GM21737 (cell line): Measurements from ENCODE around the gene SAMHD1.
A peak's percentile ranks its signal among the peaks of the same experiment; 100 is the strongest.
"Not testable (repeated sequence)": the region's sequence is repeated elsewhere in the genome, so short reads cannot be mapped to it uniquely, and the experiment has no call there.

ENCODE experiments used
- ATAC-seq: cut with Tn5 transposase; IDR thresholded peaks from one replicate; pipeline ENCODE4 v1.9.1; 2021; ENCODE audit warnings: mild to moderate bottlenecking, moderate library complexity; ENCODE audit not compliant: unreplicated experiment

Gene SAMHD1

DNA sequence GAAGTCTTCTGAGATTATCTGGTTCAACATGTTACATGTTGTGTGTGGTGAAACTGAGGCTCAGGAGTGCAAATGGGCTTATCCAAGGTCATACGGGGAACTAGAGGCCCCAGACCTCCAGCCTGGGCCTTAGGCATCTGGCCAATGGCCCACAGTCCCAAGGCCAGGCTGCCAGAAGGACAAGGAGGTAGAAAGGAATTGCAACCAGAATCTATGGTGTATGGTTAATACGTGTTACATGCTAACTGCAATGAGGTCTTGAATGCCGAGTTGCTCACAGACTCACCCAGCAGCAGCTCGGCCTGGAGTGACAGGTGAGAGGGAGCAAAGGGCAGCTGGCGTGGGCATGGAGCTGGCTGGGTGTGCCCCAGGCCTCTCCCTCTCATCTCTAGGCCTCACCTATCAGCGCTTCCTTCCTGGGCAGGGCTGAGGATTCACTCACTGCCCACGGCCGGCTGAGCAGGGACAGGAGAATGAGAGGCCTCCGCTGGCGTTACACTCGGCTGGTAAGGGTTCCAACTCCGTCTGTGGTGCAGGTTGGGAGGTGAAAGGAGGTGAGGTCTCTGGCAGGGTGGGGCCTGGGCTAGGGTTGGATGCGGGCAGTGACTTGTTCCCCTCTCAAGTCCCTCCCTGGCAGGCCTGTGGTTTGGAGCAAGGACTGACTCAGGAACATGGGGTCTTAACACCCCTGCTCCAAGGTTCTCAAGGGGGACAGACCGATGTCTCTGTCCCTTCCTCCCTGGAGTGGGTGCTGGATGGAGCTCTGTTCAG, 75.6 kb downstream of the SAMHD1 start, which contains the start of gene TLDC2:
Gene TLDC2 (plus strand): TSS at position 437 of the 771 bp plus-strand sequence. CDS start 37 bp downstream, at position 474.
- no peak for ATAC-seq

DNA sequence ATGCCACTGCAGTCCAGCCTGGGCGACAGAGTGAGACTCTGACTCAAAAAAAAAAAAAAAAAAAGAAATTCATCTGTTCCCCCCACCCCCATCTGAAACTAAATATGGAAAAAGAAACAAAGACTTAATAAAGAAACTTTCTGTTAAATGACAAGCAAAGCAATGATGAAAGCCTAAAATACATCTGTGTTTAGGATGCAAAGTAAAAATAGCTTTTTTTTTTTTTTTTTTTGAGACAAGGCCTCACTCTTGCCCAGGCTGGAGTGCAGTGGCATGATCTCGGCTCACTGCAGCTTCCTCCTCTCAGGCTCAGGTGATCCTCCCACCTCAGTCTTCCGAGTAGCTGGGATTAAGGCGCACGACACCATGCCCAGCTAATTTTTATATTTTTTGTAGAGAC, 76.4 kb downstream of the SAMHD1 start:
- not testable (repeated sequence) for ATAC-seq

DNA sequence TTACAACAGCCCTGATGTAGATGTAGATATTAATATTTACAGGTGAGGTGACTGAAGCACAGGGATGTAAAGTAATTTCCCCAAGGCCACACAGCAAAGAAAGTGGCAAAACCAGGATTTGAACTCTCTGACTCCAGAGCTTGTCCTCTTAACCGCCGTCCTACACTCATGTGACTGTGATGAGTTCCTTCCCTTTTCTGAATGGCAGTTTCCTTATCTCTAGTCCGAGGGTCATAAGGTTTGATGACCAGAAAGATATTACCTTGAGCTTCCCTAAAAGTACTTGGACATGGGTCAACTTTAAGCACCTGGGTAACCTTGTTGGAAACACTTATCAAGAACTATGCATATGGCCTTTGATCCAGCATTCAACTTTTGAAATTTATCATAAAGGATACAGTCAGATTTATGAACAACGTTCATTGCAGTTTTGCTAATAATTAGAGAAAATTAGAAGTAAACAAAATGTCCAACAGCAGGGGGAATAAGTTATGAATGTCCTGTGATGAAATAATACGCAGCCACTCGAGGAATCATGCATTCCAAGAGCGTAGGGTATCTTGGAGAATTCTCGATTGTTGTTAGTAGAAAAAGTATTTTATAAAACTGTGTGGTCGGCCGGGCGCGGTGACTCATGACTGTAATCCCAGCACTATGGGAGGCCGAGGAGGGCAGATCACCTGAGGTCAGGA, 77.9 kb downstream of the SAMHD1 start:
- ATAC-seq: no peak

DNA sequence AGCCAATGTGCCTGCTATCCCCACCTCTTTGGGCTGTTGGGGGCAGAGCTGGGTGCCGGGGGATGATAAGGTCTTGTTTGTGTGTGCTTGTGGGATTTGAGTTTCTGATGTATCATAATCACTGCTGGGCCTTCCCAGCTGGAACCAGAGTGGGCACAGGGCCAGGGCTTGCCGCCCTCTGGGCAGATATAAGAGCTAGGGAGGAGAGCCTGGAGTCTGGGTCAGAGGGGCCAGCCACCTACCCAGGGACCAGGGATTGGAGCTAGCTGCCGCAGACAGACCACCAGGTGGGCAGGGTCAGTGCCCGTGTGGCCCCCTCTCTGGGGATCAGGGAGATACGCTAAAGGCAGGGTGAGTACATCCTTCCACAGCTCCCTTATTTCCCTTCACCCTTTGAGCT, 78.7 kb downstream of the SAMHD1 start:
- no peak for ATAC-seq

DNA sequence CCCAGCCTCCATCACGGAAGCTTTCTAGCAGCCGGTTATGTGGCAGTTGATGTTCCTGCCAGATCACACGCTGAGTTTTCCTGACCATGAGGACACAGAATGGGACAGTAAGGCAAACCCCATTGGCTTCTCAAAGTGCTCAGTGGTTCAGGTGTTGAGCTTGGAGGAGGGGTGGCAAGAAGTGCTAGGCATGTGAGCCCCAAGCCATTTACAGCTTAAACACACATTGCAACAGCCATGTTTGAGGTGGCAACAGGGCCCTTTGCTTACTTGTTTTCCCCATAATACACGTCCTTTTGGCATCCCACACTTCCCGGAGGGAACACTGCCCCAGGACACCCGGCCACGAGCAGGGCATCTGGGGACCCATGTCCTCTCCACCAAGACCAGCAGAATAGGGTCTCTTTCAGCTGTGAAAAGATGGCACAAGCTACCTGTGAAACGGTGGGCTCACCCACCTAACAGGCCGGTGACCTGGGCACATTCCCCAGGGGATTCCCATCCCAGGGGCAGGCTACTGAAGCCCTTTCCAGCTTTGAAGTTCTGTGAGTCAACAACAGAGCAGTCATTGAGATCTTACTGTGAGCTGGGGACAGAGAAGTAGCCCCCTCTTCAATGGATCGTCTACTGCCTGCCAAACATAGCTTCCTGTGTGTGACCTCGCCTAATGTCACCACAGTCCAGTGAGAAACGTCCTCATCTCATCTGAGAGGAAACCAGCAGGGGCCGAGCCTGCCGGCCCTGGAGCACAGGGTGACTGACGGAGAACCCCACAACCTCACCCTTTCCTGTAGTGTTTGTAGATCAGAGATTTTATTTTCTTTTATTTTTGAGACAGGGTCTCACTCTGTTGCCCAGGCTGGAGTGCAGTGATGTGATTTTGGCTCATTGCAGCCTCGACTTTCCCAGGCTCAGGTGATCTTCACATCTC, 79.6 kb downstream of the SAMHD1 start:
- ATAC-seq: no peak

DNA sequence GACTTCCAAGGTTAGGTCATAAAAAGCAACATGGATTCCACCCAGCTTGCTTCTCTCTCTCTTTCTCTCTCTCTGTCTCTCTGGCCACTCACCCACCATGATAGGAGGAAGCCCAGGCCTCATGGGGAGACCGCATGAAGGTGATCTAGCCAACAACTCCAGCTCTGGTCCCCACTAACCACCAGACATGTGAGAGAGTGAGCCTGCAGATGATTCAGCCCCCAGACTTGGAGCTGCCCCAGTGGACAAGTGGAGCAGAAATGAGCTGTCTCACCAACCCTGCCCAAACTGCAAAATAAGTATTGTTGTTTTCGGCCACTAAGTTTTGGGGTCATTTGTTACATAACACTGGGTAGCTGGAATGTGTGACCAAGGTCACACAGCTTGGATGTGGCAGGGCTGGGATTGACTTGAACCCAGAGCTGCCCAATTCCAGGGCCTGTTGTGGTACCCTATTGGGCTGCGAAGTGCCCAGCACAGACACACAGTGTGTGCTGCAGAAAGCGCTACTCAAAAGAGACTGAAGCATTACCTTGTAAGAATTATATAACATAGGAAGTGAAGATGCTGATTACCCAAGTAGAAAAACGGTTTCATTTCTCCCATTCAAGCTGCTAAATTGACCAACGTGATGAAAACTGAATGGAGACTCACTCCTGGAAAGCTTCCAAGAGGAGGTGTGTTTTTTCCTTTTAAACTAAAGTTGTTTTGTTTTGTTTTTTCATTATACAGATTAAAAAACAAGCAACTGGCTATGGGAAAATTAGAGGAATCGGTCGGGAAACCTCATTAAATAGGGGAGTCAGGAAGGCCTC, 84.6 kb downstream of the SAMHD1 start:
- no peak for ATAC-seq

DNA sequence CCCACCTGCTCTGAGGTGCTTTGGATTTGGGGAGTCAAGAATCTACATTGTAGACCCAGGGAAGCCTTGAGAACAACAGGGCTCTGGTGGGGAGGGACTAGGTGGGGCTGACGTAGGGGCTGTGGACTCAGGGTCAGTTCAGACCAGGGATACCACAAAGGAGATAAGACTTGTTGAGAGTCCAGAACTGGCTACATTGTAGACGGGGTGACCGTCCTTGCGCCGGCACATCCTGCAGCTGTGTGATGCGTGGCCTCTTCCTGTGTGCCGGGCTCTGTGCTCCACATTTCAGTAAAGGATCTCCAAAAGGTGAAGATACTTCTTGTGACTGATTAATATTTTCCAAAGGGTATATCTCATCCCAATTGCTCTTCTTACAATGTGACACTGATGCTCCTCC, 85.3 kb downstream of the SAMHD1 start:
- ATAC-seq: no peak

DNA sequence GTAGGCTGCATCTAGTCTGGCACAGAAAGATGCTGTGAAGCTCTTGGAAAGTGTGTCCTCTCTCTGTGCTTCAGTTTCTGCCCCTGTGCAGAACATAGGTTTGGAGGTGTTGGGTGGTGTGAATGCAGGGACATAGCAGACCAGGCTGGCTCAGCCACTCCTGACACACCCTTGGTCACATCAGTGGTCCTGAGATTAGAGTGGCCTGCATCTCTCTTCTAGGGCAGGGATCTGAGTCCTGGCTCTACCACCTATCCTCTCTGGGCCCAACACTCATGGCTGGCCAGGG, 85.7 kb downstream of the SAMHD1 start:
- no peak for ATAC-seq

DNA sequence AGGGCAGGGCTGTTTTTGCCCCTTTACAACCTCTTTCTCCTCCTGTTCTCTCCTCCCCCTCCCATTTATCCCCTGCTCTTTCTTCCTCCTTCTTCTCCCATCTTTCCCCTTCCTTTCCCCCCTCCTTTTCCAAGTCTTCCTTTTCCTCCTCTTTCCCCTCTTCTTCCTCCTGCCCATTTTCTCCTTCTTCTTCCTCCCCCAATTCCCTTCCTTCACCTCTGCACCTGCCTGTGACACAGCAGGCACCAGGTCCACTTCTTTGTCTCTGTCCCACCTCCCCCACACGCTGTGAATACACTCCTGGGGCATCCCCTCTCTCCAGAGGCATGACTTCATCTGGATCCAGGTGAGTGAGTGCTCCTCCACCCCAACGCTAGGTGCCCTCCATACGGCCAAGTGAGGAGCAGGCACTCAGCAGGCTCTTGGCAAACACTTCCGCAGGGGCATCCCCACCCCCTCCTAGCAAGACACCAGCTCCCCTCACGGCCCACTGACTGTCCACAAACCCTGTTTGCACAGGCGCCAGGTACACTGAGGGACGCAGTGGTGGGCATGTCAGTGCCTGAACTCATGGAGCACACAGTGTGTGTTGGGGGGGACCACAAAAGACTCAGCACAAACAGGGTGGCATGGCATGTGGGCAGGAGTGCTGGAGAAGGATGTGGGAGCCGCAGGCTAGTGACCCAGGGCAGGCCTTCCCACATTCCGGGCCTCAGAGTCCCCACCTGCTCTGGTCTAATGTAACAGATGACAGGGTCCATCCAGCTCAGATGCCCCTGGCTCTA, 86.2 kb downstream of the SAMHD1 start:
- no peak for ATAC-seq

DNA sequence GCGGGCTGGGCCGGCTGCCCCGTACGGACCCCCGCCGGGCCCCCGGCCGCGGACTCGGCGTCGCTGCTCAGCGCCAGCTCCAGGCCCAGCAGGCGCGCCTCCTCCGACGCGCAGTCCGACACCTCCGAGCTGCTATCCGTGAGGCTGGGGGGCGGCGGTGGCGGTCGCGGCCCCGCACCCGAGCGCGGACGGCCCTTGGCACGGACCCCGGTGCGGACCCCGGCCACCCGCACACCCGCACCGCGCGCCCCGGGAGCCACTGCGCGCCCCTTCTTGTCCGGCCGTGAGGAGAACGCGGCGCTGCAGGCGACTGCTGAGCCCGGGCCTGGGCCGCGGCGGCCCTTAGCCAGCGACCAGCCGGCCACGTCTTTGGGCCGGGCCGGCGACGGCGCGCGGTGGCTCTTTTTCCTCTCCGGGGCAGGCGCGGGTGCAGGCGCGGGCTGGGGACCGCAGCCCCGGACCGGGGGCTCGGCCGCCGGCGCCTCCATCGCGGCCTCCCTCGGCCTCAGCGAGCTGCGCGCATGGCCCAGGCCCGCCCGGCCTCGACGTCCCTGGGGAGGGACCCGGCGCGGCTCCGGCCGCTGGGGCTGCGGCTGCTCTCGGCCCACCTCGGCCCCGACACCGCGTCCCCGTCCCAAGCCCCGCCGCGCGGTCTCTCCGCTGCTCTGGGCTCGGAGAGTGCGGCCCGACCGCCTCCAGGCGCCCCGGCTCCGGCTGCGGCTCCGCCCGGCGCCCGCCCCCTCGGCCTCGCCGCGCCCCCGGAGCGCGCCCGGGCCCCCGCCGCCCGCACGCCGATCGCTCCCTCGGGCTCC, 88.4 kb downstream of the SAMHD1 start:
- ATAC-seq: peak; percentile 6

DNA sequence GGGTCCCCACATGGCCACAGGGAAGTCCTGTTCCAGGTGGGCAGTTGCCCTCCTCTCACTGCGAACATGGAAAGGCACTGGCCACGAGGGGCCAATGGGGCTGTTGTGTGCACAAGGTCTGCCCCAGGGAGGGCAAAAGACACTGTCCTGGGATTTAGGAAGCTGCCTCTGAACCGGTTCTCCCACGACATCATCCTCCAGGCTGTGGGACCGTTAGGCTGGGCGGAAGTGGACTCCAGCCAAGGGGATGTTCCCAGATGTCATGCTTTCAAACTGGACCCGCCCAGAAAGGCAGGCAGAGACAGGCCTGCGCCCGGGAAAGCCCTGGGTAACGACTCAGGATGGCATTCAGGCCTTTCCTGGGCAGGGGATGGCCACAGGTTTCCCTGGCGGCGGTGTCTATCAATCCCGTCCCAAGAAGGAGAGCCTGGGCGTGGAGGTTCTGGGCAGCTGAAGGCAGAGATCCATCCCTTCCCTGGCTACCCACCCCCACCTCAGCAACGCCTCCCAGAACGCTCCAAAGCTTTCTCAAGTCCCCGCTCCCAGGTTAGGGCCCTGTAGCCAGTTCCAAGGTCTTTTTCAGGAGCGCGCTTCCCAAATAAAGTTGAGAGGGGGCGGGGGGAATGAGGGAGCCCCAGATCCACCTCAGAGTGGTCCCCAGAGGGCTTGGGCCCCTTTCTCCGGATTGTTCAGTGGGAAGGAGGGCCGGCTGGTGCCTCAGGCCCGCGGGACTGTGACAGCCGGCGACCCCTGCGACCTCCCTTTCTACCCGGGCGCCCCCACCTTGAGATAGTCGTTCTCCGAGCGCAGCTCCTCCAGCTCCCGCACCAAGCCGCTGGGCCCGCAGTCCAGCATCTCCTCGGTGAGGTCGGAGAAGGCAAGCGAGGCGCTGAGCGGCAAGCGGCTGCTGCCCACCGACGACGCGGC, 89.4 kb downstream of the SAMHD1 start:
- ATAC-seq: no peak

DNA sequence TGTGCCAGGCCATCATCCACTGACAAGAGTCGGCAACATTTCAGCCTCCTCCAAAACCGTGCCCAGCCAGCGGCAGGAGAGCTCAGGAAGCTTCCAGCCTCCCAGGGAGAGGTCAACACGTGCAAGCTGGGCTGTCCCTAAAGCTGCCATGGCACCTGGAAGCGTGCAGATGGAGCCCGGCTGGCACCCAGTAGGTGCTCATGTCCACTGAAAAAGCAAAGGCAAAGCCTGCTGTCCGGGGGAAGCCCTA, 90.0 kb downstream of the SAMHD1 start:
- ATAC-seq: no peak

DNA sequence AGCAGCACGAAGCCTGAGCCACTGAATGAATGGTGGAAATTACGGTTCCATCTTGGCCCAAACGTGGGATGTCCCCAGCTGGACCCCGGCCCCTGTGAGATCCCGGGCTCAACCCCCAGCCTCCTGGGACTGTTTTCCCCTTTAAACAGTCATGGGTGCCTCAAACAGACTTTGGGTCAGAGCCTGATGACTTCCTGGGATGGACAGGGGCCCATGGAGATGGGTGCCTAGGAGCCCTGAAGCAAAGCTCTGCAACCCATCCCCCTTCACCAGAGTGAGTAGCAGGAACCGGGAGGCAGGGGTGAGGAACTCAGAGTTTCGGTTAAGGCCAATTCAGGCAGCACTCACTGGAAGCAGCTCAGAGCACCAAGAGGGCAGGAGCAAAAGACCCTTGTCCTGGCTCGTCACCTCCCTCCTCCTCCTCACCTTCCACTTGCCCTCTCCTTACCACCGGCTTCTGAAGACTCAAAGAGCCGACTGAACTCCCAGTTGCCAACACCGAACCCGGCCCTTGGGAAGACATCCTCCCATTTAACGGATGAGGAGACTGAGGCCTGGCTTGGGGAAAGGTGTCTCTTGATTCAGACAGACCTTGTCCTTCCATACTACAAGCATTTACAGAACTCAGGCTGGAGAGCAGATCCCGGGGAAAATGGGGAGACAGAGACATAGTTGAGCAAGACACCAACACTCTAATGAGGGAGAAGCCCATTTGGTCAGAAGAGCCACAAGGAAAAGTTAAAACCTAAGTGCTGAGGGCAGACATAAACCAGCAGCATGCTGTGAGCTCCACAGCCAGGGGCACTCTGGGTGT, 90.5 kb downstream of the SAMHD1 start:
- ATAC-seq: no peak

DNA sequence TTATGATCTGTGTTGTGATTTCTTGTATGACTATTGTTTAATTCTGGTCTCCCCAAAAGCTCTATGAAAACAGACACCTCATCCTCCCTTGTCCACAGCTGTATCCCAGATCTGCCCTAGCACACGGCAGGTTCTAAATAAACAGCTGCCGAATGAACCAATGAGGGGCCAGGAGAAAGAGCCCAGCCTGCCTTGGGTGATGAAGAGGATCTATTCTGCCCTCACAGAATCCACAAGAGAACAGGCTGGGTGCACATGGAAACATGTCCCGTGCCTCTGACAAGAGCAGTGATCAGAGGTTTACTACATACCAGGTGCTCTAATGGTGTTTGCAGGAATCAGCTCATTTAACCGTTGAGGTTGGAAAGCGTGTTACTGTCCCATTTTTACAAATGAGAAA, 91.2 kb downstream of the SAMHD1 start:
- ATAC-seq: no peak

DNA sequence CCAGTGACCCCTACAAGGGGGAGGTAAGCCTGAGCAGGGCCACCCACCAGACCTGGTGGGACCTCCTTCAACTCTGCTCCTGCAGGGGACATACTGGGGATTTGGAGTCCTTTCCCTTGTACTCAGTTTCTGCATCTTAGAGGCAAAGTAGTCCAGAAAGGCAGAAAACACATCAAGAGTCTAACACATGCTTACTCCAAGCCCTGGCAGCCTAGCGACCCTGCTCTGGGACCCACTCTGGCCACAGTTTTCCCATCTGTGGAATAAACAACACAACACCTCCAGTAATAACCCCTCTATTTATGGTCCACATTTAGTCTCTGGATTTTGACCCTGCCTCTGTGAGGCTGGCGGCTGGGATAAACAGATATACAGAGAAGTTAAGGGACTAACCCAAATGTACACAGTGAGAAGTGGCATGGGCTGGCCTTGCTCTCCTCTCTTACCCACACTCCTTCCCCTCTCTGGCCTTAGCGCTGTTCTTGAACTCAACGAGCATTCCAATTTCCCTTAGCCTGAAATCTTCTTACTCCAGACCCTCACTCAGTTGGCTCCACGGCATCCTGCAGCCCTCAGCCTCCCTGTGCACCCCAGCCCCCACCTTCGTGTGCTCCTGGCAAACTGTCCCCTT, 91.7 kb downstream of the SAMHD1 start:
- ATAC-seq: no peak

DNA sequence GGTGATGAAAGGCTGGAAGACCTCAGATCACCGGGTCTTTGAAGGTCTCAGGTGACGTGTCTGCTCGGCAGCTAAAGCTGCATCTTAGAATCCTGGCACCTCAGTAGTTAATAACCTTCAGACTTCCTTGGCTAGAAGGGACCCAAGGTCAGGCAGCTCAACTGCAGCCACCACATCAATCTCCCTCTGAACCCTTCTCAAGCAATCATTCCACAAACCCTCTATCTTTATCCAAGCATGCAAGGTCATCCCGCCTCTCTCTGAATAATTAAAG, 92.3 kb downstream of the SAMHD1 start:
- no peak for ATAC-seq
